Measurements from ENCODE around the gene CYTH4. TPM values are rescaled to one million over a fixed set of nuclear protein-coding genes. Genes with fewer than 3 reads are reported as not detected.

Gene CYTH4
- total RNA-seq, 4 donors from 2014 or later, result 3.3 to 15.1 (median 4.2) TPM

DNA sequence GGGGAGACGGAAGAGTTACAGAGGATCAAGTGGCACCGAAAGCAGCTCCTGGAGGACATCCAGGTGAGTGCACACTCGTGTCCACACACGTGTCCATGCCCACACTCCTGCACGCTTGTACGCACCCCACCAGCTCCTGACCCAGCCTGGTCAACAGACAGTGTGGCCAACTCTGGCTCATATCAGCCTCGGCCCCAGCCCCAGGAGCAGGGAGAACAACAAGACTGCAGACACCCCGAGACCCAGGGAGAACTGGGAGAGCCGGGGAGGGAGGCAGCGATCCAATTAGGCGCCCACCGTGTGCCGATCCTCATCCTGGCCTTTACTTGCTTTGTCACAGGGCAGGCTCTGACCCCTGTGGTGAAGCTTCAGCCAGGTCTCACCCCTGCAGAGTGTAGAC, 10.3 kb downstream of the CYTH4 start:
- Histone ChIP-seq H3K9me3 (no peaks in the 10 kb centered on the region), H3K4me3 (replicated peaks in 1 of 3) (no peak overlapping the region), H3K36me3 (no peaks in the 10 kb centered on the region), H3K4me1 (no peaks in the 10 kb centered on the region), H3K27ac (no peak overlapping the region), H3K27me3 (no peaks in the 10 kb centered on the region)
- TF ChIP-seq, protein P1, sequence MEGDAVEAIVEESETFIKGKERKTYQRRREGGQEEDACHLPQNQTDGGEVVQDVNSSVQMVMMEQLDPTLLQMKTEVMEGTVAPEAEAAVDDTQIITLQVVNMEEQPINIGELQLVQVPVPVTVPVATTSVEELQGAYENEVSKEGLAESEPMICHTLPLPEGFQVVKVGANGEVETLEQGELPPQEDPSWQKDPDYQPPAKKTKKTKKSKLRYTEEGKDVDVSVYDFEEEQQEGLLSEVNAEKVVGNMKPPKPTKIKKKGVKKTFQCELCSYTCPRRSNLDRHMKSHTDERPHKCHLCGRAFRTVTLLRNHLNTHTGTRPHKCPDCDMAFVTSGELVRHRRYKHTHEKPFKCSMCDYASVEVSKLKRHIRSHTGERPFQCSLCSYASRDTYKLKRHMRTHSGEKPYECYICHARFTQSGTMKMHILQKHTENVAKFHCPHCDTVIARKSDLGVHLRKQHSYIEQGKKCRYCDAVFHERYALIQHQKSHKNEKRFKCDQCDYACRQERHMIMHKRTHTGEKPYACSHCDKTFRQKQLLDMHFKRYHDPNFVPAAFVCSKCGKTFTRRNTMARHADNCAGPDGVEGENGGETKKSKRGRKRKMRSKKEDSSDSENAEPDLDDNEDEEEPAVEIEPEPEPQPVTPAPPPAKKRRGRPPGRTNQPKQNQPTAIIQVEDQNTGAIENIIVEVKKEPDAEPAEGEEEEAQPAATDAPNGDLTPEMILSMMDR (IDR thresholded peaks at IDR 0.05), result no peak
- no peak for TF ChIP-seq POLR2A (IDR thresholded peaks at IDR 0.05)
- WGBS, 2 donors, result 51 to 63% methylated on average over 4 to 13 of the region's 13 CpGs
- DNase-seq, result no peak
- intact Hi-C loops (cut with DNase I), result no loop called here

DNA sequence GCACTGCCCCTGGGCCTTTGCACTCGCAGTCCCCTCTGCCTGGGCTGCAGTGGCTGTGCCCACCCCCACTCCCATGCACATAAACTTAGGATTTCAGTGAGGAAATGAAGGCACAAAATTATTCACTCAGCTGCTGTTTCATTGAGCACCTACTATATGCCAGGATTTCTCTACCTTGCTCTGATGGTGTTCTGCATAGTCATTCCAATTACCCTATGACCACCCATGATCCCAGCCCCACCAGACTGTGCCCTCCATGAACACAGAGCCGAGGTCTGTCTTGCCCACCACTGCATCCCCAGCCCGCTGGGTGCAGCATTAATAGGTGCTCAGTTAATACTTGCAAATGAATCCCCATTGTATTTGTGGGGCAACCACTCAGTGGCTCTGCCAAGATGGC, 10.9 kb downstream of the CYTH4 start:
- TF ChIP-seq POLR2A (IDR thresholded peaks at IDR 0.05), result no peak
- TF ChIP-seq, protein P1 (IDR thresholded peaks at IDR 0.05), result no peak

DNA sequence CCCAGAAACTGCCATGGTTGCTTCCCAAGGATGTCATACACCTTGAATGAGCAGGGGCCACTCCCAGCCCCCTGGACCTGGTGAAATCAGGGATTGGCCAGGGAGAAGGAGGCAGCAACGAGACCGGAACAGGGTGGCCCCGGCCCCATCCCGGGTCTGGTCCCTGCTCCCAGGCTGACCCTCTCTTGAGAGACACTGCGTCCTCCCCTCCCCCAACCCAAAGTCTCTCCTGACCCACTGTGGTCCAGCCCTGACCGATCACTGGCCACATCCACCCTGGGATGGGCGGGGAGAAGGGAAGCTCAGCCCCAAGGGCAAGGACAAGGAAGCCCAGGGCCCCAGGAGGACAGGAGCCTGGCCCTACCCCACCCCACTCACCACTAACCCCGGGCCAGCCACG, 12.4 kb downstream of the CYTH4 start:
- Histone ChIP-seq H3K4me1 (no peaks in the 10 kb centered on the region), H3K4me3 (replicated peaks in 1 of 3) (no peak overlapping the region), H3K27me3 (no peaks in the 10 kb centered on the region), H3K27ac (no peak overlapping the region), H3K36me3 (no peaks in the 10 kb centered on the region), H3K9me3 (no peaks in the 10 kb centered on the region)
- intact Hi-C loops (cut with DNase I), result no loop called here
- no peak for DNase-seq
- WGBS, 2 donors, result 69 to 75% methylated on average over 9 of the region's 9 CpGs
- TF ChIP-seq POLR2A (IDR thresholded peaks at IDR 0.05), result no peak
- TF ChIP-seq, protein P1 (IDR thresholded peaks at IDR 0.05), result no peak

More for the DNA sequence above, 10.9 kb downstream of the CYTH4 start:
- H3K4me1 ChIP-seq, result no peaks in the 10 kb centered on the region
- no peaks in the 10 kb centered on the region for H3K36me3 ChIP-seq
- no peaks in the 10 kb centered on the region for H3K9me3 ChIP-seq
- H3K27me3 ChIP-seq, result no peaks in the 10 kb centered on the region
- no peak for DNase-seq
- intact Hi-C loops (cut with DNase I), result no loop called here
- no peak overlapping the region for H3K4me3 ChIP-seq (replicated peaks in 1 of 3)
- 90 to 97% methylated on average over 3 of the region's 3 CpGs for WGBS, 2 donors
- H3K27ac ChIP-seq, result no peak overlapping the region

DNA sequence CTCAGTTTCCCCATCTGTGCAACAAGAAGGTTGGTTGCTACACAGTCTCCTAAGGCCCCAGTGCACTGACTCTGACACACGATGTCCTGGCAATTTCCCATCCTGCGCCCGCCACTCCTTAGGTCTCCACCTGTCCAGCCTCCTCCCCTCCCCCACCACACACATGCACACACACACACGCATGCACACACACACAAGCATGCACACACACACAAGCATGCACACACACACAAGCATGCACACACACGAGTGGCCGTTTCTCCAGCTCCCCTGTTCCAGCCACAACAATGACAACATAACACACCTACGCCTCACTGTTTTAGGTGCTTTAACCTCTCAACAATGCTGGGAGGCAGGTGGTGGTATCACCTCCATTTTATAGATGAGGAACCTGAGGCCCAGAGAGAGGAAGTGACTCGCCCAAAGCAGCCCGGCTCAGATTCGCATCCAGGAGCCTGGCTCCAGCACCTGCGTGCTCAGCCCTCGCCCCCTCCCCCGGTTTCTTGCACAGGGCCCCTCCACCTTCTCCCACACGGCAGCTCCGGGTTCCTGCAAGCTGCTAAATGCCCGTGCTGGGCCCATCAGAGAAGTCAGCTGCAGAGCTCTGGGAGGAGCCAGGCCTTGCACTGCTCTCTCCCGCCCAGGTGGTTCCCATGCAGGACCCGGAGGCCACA, 13.0 kb downstream of the CYTH4 start:
- no peaks in the 10 kb centered on the region for H3K36me3 ChIP-seq
- H3K9me3 ChIP-seq, result no peaks in the 10 kb centered on the region
- H3K27ac ChIP-seq, result no peak overlapping the region
- 78 to 82% methylated on average over 14 to 18 of the region's 18 CpGs for WGBS, 2 donors
- TF ChIP-seq POLR2A (IDR thresholded peaks at IDR 0.05), result no peak
- TF ChIP-seq, protein P1 (IDR thresholded peaks at IDR 0.05), result no peak
- H3K4me3 ChIP-seq (replicated peaks in 1 of 3), result no peak overlapping the region
- DNase-seq, result no peak
- H3K27me3 ChIP-seq, result no peaks in the 10 kb centered on the region
- no peaks in the 10 kb centered on the region for H3K4me1 ChIP-seq
- intact Hi-C loops (cut with DNase I), result no loop called here

DNA sequence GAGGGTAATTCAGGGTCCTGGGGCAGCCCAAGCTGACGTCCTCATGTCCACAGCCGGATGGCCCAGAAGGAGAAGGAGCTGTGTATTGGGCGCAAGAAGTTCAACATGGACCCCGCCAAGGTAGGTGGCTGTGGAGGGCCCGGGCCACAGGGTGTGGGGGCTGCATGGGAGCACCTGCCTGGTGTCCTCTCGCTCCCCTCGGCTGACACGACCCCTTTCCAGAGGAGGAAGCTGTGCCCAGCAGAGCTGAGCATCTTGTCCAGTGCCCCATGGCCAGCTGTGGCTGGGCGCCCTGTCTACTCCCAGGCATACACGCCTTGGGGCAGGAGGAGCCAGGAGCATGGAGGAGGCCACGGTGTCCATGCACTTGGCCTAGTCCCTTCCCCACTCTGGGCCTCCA, 13.6 kb downstream of the CYTH4 start:
- WGBS, 2 donors, result 89 to 91% methylated on average over 5 to 8 of the region's 11 CpGs
- Histone ChIP-seq H3K36me3 (no peaks in the 10 kb centered on the region), H3K4me3 (replicated peaks in 1 of 3) (no peak overlapping the region), H3K9me3 (no peaks in the 10 kb centered on the region), H3K27me3 (no peaks in the 10 kb centered on the region), H3K27ac (no peak overlapping the region), H3K4me1 (no peaks in the 10 kb centered on the region)
- no peak for DNase-seq
- intact Hi-C loops (cut with DNase I), result no loop called here
- TF ChIP-seq, protein P1 (IDR thresholded peaks at IDR 0.05), result no peak
- no peak for TF ChIP-seq POLR2A (IDR thresholded peaks at IDR 0.05)
